Measurements from ENCODE around the gene COPB1.
A peak's percentile ranks its signal among the peaks of the same experiment; 100 is the strongest.

The COPB1 gene

DNA sequence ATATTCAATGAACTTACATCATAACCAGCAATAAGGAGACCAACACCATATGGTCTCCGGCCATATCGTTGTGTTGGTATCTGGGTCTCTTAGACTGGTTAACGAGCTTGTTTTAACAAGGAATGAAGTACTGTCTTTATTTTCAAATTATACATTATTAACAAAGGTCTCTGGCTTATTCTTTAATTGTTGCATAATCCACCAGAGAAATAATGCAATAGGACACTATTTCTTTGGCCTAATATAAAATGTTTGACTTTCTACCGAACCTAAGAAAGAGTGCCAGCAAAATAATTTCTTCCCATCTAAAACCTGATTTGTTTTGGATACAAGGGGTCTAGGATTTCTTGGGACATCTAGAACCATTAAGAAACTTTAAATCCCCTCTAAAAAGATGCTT lies 14.2 kb upstream of the COPB1 start:
- no peak for DNase-seq (ENCODE audit: low read depth)

DNA sequence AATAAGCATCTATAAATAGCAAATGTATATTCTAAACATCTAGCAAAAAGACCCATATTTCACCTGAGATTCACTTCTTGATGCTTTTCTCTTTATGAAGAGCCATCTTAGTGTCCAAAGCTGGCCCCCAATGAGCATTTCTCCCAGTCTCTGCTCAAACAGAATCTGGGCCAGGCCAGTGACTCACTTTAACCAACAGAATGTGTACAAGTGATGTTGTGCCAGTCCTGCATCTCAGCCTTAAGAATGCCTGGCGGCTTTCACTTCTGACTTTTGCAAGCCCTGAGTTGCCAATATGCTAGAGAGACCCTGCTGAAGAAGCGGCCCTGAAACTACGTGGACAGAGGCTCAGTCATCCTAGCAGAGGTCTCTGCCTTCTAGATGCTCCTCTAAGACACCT lies 6.9 kb upstream of the COPB1 start:
- DNase-seq (ENCODE audit: low read depth) = no peak

DNA sequence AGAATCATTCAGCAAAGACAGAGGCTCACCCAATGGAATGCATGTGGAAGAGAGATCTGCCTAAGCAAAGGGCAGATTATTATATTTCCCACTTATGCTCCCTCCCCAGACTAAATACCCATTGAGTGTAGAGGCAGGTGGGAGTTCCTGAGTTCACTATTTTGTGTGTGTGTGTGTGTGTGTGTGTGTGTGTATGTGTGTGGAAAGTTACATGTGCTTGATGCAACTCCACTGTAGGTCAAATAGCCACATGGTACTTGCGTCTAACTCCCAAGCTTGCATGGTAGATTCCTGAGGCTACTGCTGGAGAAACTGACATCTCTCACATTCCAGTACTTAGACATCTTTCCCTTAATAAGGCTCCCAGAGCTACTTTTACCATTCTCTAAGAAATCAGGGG lies 3.4 kb upstream of the COPB1 start:
- DNase-seq (ENCODE audit: low read depth) = no peak

DNA sequence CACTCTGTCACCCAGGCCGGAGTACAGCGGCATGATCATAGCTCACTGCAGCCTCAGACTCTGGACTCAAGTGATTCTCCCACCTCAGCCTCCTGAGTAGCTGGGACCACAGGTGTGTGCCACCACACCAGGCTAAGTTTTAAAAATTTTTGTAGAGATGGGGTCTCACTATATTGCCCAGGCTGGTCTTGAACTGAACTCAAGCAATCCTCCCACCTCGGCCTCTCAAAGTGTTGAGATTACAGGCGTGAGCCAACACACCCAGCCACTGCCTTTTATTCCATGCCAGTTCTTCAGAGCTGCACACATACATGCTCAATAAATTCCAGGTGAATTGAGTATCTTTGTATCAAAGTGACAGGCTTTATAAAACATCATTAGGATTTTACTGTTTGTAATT lies 2.4 kb upstream of the COPB1 start:
- DNase-seq (ENCODE audit: low read depth) = no peak

GRCh38 chr11:14500181-14500651 lies 605 bp upstream of the COPB1 start:
- no peak for DNase-seq (ENCODE audit: low read depth)

DNA sequence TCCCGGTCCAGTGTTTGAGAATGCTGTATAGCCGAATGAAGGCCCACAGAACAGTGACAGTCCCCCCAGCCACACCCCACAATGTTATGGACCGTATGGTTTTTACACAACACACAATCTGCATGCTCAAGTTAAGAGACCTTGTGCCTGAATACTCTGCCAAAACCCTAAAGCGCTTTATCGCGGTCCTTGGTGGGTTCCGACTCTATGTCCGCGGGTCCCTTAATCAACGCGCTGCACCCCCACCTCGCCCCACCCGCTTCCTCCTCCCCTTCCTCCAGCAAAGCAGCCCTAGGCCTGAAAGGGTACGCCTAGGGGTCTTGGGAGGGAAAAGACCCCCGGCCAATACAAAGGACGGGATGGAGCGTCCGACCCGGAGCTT lies 442 bp downstream of the COPB1 start:
- DNase-seq (ENCODE audit: low read depth) = no peak

- no peak for DNase-seq (ENCODE audit: low read depth)
Measured at GRCh38 chr11:14480716-14481115, 18.9 kb downstream of the COPB1 start.

DNA sequence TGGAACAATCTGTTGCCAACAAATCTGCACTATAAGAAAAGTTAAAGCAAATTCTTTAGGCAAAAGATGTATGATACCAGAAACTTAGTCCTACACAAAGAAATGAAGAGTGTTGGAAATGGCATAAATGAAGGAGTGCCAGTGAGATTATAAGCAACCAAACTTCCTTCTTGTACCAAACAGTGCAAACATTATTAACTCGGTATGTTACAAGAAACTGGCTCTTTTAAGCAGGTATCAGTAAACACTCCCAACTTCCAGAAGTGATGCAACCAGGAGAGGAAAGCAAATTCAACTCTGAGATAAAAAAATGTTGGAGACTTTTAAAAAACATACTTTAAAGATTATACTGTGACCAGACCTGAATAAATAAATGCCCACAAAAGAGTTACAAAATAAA lies 28.5 kb downstream of the COPB1 start:
- no peak for DNase-seq (ENCODE audit: low read depth)

- DNase-seq (ENCODE audit: low read depth) = no peak
Measured at GRCh38 chr11:14463623-14464022, 36.0 kb downstream of the COPB1 start.

DNA sequence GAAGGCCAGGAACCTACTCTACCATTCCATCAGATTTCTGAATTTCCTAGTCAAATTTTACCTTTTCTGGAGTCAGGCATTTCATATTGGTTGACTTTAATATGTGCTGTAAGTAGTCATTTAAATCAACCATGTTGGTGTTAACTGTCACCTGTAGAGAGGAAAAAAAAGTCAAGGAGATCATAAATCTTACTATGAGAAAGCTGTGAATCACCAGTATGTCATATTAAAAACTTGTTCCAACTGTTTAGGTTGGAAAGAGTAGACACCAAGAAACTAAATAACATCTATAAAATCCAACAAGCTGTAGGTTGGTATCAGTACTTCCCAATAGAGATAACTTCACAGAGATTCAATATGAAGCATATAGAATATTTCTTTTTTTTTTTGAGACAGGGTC lies 39.5 kb downstream of the COPB1 start:
- DNase-seq (ENCODE audit: low read depth) = no peak

- no peak for DNase-seq (ENCODE audit: low read depth)
Measured at GRCh38 chr11:14458377-14458776, 41.2 kb downstream of the COPB1 start.

GRCh38 chr11:14455648-14456430 lies 43.8 kb downstream of the COPB1 start:
- DNase-seq (ENCODE audit: low read depth) = no peak

DNA sequence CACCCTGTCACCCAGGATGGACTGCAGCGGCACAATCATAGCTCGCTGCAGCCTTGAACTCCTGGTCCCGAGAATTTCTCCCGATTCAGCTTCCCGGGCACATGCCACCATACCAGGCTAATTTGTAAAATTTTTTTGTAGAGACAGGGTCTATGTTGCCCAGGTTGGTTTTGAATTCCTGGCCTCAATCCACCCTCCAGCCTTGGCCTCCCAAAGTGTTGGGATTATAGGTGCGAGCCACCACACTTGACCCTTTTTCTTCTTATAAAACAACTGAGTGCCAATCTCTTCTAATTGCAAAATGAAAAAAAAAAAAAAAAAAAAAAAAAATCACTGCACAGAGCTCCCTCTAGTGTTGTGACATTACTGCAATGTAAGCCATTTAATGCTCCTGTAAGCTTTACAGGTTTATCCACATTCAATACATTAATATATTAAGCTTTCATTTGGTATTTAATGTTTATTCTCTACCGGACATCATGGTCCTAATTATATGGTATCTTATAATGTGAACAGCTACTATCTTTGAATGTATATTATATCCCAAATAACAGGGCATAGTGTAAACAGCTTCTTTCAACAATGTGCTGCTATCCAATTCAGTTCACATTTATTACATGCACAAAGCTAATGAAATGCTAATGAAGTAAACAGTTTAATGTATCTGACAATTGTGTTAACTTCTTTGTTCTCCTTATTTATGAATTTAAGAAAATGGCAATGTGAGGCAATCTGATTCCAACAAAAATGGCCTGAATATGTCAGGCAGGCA lies 44.6 kb downstream of the COPB1 start:
- no peak for DNase-seq (ENCODE audit: low read depth)

DNA sequence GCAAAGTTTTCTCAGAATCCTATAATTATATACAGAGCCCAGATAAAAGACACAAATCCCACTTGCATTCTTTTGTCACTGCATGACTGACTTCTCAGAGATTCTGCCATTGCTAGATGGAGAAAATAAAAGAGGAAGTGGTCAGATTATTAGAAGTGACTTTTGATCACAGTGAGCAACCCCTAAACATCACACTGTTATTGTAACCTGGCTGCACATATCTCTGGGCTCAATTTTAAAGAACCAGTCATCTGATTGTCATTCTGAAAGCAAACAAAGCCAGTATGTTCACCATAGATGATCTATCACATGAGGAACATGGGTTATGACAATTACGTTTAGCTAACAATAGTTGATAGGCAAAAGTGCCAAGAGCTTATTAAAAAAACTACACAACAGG lies 47.8 kb downstream of the COPB1 start:
- DNase-seq (ENCODE audit: low read depth) = no peak

DNA sequence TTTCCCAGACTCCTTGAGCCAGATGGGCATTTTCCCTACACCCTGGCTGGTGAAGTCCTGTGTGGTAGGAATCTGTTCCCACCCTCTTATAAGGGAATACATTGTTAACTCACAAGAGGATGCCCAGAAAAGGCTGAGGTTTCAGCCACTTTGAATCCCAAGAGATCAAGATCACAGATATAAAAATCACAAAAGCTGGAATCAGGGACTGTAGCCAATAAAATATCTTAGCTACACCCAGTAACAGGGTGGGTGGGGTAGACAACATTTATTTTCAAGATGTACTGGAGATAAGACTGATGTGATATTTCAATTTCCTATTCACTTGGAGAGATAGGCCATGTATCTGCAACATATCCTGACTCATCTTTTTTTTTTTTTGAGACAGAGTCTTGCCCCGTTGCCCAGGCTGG lies 50.3 kb downstream of the COPB1 start:
- DNase-seq (ENCODE audit: low read depth) = no peak

DNA sequence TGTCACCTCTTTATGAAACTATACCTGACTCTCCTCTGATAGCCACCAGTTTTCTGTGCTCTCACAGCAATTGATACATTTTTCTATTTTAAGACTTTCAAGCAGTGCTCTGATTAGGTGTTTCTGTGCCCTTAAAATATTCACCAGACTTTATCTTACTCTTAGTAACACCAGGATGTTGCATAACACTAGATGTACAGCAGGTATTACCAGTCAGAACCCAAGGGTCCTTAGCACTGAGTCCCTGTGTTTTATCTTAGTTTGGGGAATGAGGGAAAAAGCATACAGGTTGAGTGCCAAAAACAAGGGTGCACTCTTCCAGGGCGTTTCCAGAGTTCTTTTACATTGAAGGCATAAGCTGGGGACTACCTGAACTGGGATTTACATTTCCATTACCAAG lies 51.4 kb downstream of the COPB1 start:
- no peak for DNase-seq (ENCODE audit: low read depth)

GRCh38 chr11:14446701-14447169 lies 52.9 kb downstream of the COPB1 start:
- DNase-seq (ENCODE audit: low read depth) = peak; percentile 37

DNA sequence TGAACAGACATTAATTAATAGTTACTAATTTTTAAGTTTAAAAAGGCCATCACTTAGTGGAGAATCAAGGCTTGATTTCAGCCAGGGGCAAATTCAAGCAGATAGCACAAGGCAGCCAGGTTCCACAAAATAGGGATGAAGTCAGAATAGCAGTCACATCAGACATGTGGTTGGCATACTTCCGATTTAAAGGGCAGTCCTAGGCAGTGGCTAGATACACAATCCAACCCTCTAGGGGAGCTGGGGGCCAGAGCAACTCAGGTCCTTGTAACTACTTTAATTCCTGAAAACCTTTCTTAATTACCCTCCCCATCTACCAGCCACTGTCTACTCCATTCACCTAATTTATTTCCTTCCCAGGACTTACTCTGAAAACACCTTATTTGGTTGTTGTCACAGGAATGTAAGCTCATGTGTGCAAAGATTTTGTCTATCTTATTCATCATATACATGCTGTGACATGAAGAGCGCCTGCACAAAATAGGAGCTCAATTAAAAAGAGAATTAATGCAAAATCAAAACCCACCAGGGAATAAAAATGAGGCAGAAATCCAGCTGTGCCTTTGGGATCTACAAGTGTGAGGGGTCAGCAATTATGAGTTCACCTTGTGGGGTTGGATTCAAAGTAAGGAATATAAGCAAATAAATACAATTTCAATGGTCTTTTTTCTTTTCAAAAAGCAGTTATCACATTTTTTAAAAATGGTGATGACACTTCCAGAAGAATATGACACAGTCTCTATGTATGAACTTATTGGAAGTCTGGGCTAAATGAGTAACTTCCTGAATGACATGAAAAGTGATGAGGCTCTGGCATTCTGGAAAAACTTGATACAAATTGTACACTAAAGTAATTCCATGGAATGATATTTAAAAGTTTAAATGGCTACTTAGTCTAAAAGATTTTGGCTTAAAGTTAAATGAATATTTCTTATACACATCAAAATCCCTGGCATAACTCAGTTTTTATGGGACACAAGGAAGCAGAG lies 53.8 kb downstream of the COPB1 start:
- DNase-seq (ENCODE audit: low read depth) = no peak

DNA sequence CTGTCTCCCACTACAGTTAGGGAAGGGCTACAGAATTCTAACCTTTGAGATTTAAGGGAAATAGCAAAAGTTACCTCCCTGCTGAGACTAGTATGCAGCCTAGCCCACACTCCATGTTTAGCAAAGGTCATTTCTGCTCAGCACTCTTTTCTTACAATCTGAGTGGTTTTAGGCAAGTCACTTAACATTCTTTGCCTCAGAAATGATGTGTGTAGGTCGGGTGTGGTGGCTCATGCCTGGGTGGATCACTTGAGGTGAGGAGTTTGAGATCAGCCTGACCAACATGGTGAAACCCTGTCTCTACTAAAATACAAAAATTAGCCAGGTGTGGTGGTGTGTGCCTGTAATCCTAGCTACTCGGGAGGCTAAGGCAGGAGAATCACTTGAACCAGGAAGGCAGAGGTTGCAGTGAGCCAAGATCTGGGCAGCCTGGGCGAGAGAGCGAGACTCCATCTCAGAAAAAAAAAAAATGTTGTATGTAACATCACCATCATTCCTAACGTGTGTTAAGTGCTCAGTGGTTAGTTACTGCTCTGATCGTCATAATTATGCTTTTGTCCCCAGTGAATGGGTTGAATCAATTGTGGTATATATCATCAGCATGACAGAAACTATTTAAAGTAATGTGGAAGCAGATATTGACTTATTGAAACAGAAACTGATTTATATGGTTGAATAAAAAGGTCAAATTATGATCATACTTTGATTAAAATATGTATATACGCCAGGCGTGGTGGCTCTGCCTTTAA lies 55.0 kb downstream of the COPB1 start:
- no peak for DNase-seq (ENCODE audit: low read depth)

DNA sequence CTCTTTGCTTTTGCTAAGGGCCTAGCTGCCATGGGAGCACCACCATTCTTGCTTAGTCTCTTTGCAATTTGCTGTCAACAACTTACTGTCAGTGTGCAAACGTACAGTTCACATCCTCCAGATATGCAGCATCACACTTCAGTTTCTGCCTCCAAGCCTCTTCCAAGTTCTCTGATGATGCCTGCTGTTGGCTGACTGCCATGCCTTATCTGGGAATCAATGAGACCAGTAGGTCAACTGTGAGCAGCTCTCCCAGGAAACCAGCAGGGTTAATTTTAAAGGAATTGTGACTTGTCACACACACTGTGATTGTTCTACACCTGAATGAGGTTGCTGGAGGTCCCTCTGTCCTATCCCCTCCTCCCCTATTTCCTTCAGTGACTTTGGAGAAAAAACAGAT lies 56.0 kb downstream of the COPB1 start:
- peak; percentile 30 for DNase-seq (ENCODE audit: low read depth)

DNA sequence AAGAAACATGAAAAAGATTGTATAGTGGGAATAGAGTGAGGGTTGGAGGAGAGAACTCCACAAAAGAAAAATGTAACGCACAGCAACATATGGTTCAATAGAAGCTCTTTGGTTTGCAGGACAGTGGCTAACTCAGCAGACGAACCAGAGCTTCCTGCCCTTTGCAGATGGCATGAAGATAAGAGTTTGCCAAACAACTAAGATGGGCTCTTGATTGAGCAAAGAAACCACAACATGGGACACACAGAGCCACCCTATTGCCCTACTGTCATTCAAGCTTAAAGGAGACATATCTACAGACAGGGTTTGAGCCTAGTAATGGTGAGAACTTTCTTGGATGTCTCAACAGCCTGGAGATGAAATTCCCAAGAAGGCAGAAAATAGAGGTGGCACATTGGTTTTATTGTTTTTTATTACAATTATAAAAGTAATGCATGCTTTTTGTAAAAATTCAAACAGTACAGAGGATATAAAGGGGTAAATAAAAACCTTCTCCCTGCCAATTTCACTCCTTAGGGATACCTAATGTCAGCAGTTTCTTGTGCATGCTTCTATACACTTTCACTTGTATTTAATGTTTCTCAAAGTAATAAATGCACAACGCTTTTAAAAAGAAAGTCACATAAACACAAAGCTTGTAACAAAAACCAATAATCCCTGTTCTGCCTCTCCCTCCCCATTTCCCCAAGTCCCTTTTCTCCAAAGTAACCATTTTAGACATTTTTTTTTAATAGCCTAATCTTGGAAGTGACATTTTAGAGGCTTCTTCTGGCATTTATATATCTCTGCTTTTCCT lies 63.7 kb downstream of the COPB1 start:
- DNase-seq (ENCODE audit: low read depth) = no peak
